Activated CD8-positive, alpha-beta memory T cell treated with anti-CD3 and anti-CD28 coated beads, Interleukin-2, amount 10 ng/mL, durations not matched to agents 7 days and 5 days (primary cell): ENCODE results near the gene BAIAP2L2. TPM values are rescaled to one million over a fixed set of nuclear protein-coding genes. Genes with fewer than 3 reads are reported as not detected.

Experiments used
- ATAC-seq: fragments of 150-1000 bp; cut with Tn5 transposase; one replicate; pipeline ENCODE4 v1.10.0; 2021; ENCODE audit warnings: moderate library complexity
- CTCF ChIA-PET: fragments of 350-600 bp; sonication (Branson Sonifier 250); formaldehyde crosslinking; loops from one replicate; lab custom pipeline; 2021; ENCODE audit warnings: antibody characterized with exemption; lab: Charles Lee
- DNase-seq: peaks from one replicate; pipeline ENCODE4 v3.0.0-alpha.2; 2020
- H3K27ac Mint-ChIP-seq: one replicate; pipeline ENCODE4 v1.8.0; 2021; ENCODE audit warnings: mild to moderate bottlenecking, mixed read lengths
- H3K27me3 Mint-ChIP-seq: one replicate; pipeline ENCODE4 v1.8.0; 2021; ENCODE audit warnings: mixed read lengths
- H3K36me3 Mint-ChIP-seq: one replicate; pipeline ENCODE4 v1.8.0; 2021; ENCODE audit warnings: mild to moderate bottlenecking, mixed read lengths
- H3K4me1 Mint-ChIP-seq: one replicate; pipeline ENCODE4 v1.8.0; 2021; ENCODE audit warnings: mixed read lengths
- H3K4me3 Mint-ChIP-seq: one replicate; pipeline ENCODE4 v1.8.0; 2021; ENCODE audit warnings: mild to moderate bottlenecking, moderate library complexity, mixed read lengths
- H3K9me3 Mint-ChIP-seq: one replicate; pipeline ENCODE4 v1.8.0; 2022; ENCODE audit warnings: low read depth, mixed read lengths
- total RNA-seq, 2 experiments: library from RNA; stranded (reverse); gene quantifications; one replicate each; pipeline ENCODE4 v1.2.3, GENCODE V29; 2021

The BAIAP2L2 gene
- total RNA-seq, 2 experiments from 2014 or later: 0.37 to 0.70 TPM

- Mint-ChIP-seq H3K27me3 (peaks cover 16% of the 10 kb centered on the region), H3K4me1 (peaks cover 8% of the 10 kb centered on the region), H3K4me3 (no peak overlapping the region), H3K36me3 (no peaks in the 10 kb centered on the region), H3K27ac (no peak overlapping the region), H3K9me3 (no peaks in the 10 kb centered on the region)
- CTCF ChIA-PET: interaction anchor here (0.5 to 2.4 kb wide), 72 partner anchors 9 to 673 kb away, joined by 3 to 32 read pairs (median 4); partner anchors contain the start of genes ANKRD54, MAFF, PLA2G6 and TOMM22
- ATAC-seq (peak; percentile 82), DNase-seq (peak; percentile 83)
These were observed 58.3 kb downstream of the BAIAP2L2 start for GRCh38 chr22:38051900-38052862.

- Mint-ChIP-seq H3K4me1 (peaks cover 1% of the 10 kb centered on the region), H3K36me3 (no peaks in the 10 kb centered on the region), H3K27me3 (peaks cover 16% of the 10 kb centered on the region), H3K4me3 (no peak overlapping the region), H3K9me3 (no peaks in the 10 kb centered on the region), H3K27ac (no peak overlapping the region)
- DNase-seq (no peak), ATAC-seq (no peak)
- CTCF ChIA-PET: interaction anchor here (1.1 to 2.4 kb wide), 14 partner anchors 15 to 630 kb away, joined by 3 to 32 read pairs (median 7); partner anchors contain the start of genes MAFF and TOMM22
These were observed 59.2 kb downstream of the BAIAP2L2 start for GRCh38 chr22:38051261-38051660.

GRCh38 chr22:38050720-38051119, 59.8 kb downstream of the BAIAP2L2 start:
- ATAC-seq (no peak), DNase-seq (no peak)
- Mint-ChIP-seq H3K27me3 (peaks cover 16% of the 10 kb centered on the region), H3K36me3 (no peaks in the 10 kb centered on the region), H3K4me1 (peaks cover 1% of the 10 kb centered on the region), H3K4me3 (no peak overlapping the region), H3K9me3 (no peaks in the 10 kb centered on the region), H3K27ac (no peak overlapping the region)
- CTCF ChIA-PET: no interaction called here

GRCh38 chr22:38049812-38050619, 60.5 kb downstream of the BAIAP2L2 start:
- H3K36me3 Mint-ChIP-seq: no peaks in the 10 kb centered on the region
- peaks cover 1% of the 10 kb centered on the region for H3K4me1 Mint-ChIP-seq
- no peak for DNase-seq
- CTCF ChIA-PET: interaction anchor here (1.2 kb wide), 1 partner anchor 303 kb away, joined by 3 read pairs; no protein-coding TSS in a partner anchor
- peaks cover 14% of the 10 kb centered on the region for H3K27me3 Mint-ChIP-seq
- H3K4me3 Mint-ChIP-seq: no peak overlapping the region
- no peaks in the 10 kb centered on the region for H3K9me3 Mint-ChIP-seq
- no peak overlapping the region for H3K27ac Mint-ChIP-seq
- ATAC-seq: no peak

- Mint-ChIP-seq H3K36me3 (no peaks in the 10 kb centered on the region), H3K27me3 (peaks cover 14% of the 10 kb centered on the region), H3K4me1 (no peaks in the 10 kb centered on the region), H3K27ac (no peak overlapping the region), H3K4me3 (no peak overlapping the region), H3K9me3 (no peaks in the 10 kb centered on the region)
- CTCF ChIA-PET: no interaction called here
- no peak for ATAC-seq
- no peak for DNase-seq
These were observed 64.3 kb downstream of the BAIAP2L2 start for GRCh38 chr22:38046070-38046748.

GRCh38 chr22:38043151-38044039, 67.1 kb downstream of the BAIAP2L2 start:
- DNase-seq (no peak), ATAC-seq (peak; percentile 12)
- peaks cover 9% of the 10 kb centered on the region for H3K27me3 Mint-ChIP-seq
- H3K9me3 Mint-ChIP-seq: no peaks in the 10 kb centered on the region
- H3K27ac Mint-ChIP-seq: no peak overlapping the region
- no peaks in the 10 kb centered on the region for H3K36me3 Mint-ChIP-seq
- H3K4me3 Mint-ChIP-seq: no peak overlapping the region
- H3K4me1 Mint-ChIP-seq: no peaks in the 10 kb centered on the region
- CTCF ChIA-PET: interaction anchor here (1.1 kb wide), 1 partner anchor 9 kb away, joined by 3 read pairs; no protein-coding TSS in a partner anchor

- Mint-ChIP-seq H3K4me1 (no peaks in the 10 kb centered on the region), H3K27ac (no peak overlapping the region), H3K4me3 (no peak overlapping the region), H3K27me3 (peaks cover 2% of the 10 kb centered on the region), H3K36me3 (no peaks in the 10 kb centered on the region), H3K9me3 (no peaks in the 10 kb centered on the region)
- ATAC-seq: no peak
- CTCF ChIA-PET: interaction anchor here (1.1 kb wide), 1 partner anchor 10 kb away, joined by 3 read pairs; no protein-coding TSS in a partner anchor
- DNase-seq: no peak
These were observed 68.0 kb downstream of the BAIAP2L2 start for GRCh38 chr22:38042488-38042790.

- Mint-ChIP-seq H3K4me3 (no peak overlapping the region), H3K36me3 (no peaks in the 10 kb centered on the region), H3K27me3 (no peaks in the 10 kb centered on the region), H3K4me1 (no peaks in the 10 kb centered on the region), H3K27ac (no peak overlapping the region), H3K9me3 (no peaks in the 10 kb centered on the region)
- CTCF ChIA-PET: interaction anchor here (1.1 to 1.8 kb wide), 2 partner anchors 10 kb away, joined by 3 to 5 read pairs; no protein-coding TSS in a partner anchor
- ATAC-seq: no peak
- no peak for DNase-seq
These were observed 68.6 kb downstream of the BAIAP2L2 start for GRCh38 chr22:38041760-38042487.

GRCh38 chr22:38040953-38041759, 69.3 kb downstream of the BAIAP2L2 start:
- no peaks in the 10 kb centered on the region for H3K27me3 Mint-ChIP-seq
- no peaks in the 10 kb centered on the region for H3K36me3 Mint-ChIP-seq
- ATAC-seq: no peak
- CTCF ChIA-PET: interaction anchor here (1.1 to 1.8 kb wide), 2 partner anchors 11 to 48 kb away, joined by 3 to 5 read pairs; no protein-coding TSS in a partner anchor
- no peak for DNase-seq
- no peak overlapping the region for H3K4me3 Mint-ChIP-seq
- no peak overlapping the region for H3K27ac Mint-ChIP-seq
- no peaks in the 10 kb centered on the region for H3K9me3 Mint-ChIP-seq
- no peaks in the 10 kb centered on the region for H3K4me1 Mint-ChIP-seq

GRCh38 chr22:38038890-38039812, 71.3 kb downstream of the BAIAP2L2 start:
- CTCF ChIA-PET: no interaction called here
- no peaks in the 10 kb centered on the region for H3K9me3 Mint-ChIP-seq
- H3K4me1 Mint-ChIP-seq: no peaks in the 10 kb centered on the region
- no peak overlapping the region for H3K27ac Mint-ChIP-seq
- DNase-seq (no peak), ATAC-seq (no peak)
- H3K36me3 Mint-ChIP-seq: no peaks in the 10 kb centered on the region
- H3K4me3 Mint-ChIP-seq: no peak overlapping the region
- H3K27me3 Mint-ChIP-seq: no peaks in the 10 kb centered on the region
